Measurements from ENCODE around the gene IMMP2L. TPM values are rescaled to one million over a fixed set of nuclear protein-coding genes. Genes with fewer than 3 reads are reported as not detected.

Gene IMMP2L
- total RNA-seq, 4 donors from 2014 or later: 12.0 to 22.2 (median 17.5) TPM

- Histone ChIP-seq H3K27me3 (no peaks in the 10 kb centered on the region), H3K36me3 (no peaks in the 10 kb centered on the region), H3K4me3 (no peak overlapping the region), H3K27ac (replicated peaks in 1 of 4) (no peak overlapping the region), H3K4me1 (no peaks in the 10 kb centered on the region), H3K9me3 (peaks cover 0 to 26% (median 12%) of the 10 kb centered on the region in 4 donors)
- TF ChIP-seq POLR2AphosphoS5 (IDR thresholded peaks at IDR 0.05): no peak
- TF ChIP-seq POLR2A (IDR thresholded peaks at IDR 0.05; ENCODE audit: low read depth): no peak
- TF ChIP-seq EP300 (IDR thresholded peaks at IDR 0.05): no peak
- no peak for TF ChIP-seq CTCF (IDR thresholded peaks at IDR 0.05)
- DNase-seq (ENCODE audit: extremely low spot score): no peak
- intact Hi-C loops (cut with DNase I): no loop called here
These were observed 216.1 kb downstream of the IMMP2L start for GRCh38 chr7:111346219-111346618.

GRCh38 chr7:111343017-111343416 is 219.3 kb downstream of the IMMP2L start:
- no peaks in the 10 kb centered on the region for H3K36me3 ChIP-seq
- no peaks in the 10 kb centered on the region for H3K4me1 ChIP-seq
- H3K9me3 ChIP-seq: peaks cover 0 to 26% (median 12%) of the 10 kb centered on the region in 4 donors
- no peaks in the 10 kb centered on the region for H3K27me3 ChIP-seq
- H3K4me3 ChIP-seq: no peak overlapping the region
- no peak for DNase-seq (ENCODE audit: extremely low spot score)
- no peak for TF ChIP-seq EP300 (IDR thresholded peaks at IDR 0.05)
- no peak for TF ChIP-seq POLR2AphosphoS5 (IDR thresholded peaks at IDR 0.05)
- TF ChIP-seq POLR2A (IDR thresholded peaks at IDR 0.05; ENCODE audit: low read depth): no peak
- TF ChIP-seq CTCF (IDR thresholded peaks at IDR 0.05): no peak
- no peak overlapping the region for H3K27ac ChIP-seq (replicated peaks in 1 of 4)
- intact Hi-C loops (cut with DNase I): no loop called here

GRCh38 chr7:111339006-111339405 is 223.3 kb downstream of the IMMP2L start:
- peaks cover 0 to 24% (median 10%) of the 10 kb centered on the region in 4 donors for H3K9me3 ChIP-seq
- no peak overlapping the region for H3K4me3 ChIP-seq
- H3K27me3 ChIP-seq: no peaks in the 10 kb centered on the region
- intact Hi-C loops (cut with DNase I): no loop called here
- no peak for TF ChIP-seq POLR2AphosphoS5 (IDR thresholded peaks at IDR 0.05)
- TF ChIP-seq CTCF (IDR thresholded peaks at IDR 0.05): no peak
- no peak for TF ChIP-seq EP300 (IDR thresholded peaks at IDR 0.05)
- no peak for TF ChIP-seq POLR2A (IDR thresholded peaks at IDR 0.05; ENCODE audit: low read depth)
- 73% methylated on average over 1 of the region's 1 CpG for WGBS
- DNase-seq (ENCODE audit: extremely low spot score): no peak
- no peak overlapping the region for H3K27ac ChIP-seq (replicated peaks in 1 of 4)
- no peaks in the 10 kb centered on the region for H3K4me1 ChIP-seq
- no peaks in the 10 kb centered on the region for H3K36me3 ChIP-seq

- intact Hi-C loops (cut with DNase I): no loop called here
- no peak overlapping the region for H3K4me3 ChIP-seq
These were observed 229.3 kb downstream of the IMMP2L start for GRCh38 chr7:111333010-111333409.

More at GRCh38 chr7:111333010-111333409, 229.3 kb downstream of the IMMP2L start:
- 93% methylated on average over 1 of the region's 1 CpG for WGBS
- H3K27me3 ChIP-seq: no peaks in the 10 kb centered on the region
- DNase-seq (ENCODE audit: extremely low spot score): no peak
- TF ChIP-seq CTCF (IDR thresholded peaks at IDR 0.05): no peak
- no peak for TF ChIP-seq POLR2AphosphoS5 (IDR thresholded peaks at IDR 0.05)
- no peak for TF ChIP-seq POLR2A (IDR thresholded peaks at IDR 0.05; ENCODE audit: low read depth)
- TF ChIP-seq EP300 (IDR thresholded peaks at IDR 0.05): no peak
- H3K4me1 ChIP-seq: no peaks in the 10 kb centered on the region
- peaks cover 0 to 4% (median 0%) of the 10 kb centered on the region in 4 donors for H3K9me3 ChIP-seq
- H3K36me3 ChIP-seq: no peaks in the 10 kb centered on the region
- H3K27ac ChIP-seq (replicated peaks in 1 of 4): no peak overlapping the region

Data from esophagus muscularis mucosa (tissue), 4 donors.